Measurements from ENCODE around the gene YTHDF2. TPM values are rescaled to one million over a fixed set of nuclear protein-coding genes. Genes with fewer than 3 reads are reported as not detected.

The YTHDF2 gene
- polyA plus RNA-seq, 1 experiment = 85.1 TPM

DNA sequence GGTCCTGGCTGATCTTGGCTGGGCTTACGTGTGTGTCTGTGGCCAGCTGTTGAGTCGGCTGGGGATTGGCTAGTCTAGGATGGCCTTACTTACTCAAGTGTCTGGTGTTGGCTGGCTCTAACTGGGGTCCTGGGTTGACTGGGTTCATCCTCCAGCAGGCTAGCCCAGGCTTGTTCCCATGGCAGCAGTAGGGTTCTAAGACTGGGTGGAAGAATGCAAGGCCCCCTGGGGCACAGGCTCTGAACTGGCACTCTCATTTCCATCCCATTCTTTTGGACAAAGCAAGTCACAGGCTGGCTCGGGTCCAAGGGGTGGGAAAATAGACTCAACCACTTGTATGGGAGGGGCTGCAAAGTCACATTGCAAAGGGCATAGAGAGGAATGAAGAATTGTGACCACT, 67.3 kb downstream of the YTHDF2 start:
- no peak overlapping the region for H3K27ac ChIP-seq (ENCODE audit: low read depth, low read length)
- no peak overlapping the region for H3K4me3 ChIP-seq (ENCODE audit: low read depth, low read length)
- no peaks in the 10 kb centered on the region for H3K9me3 ChIP-seq (ENCODE audit: control insufficient read depth, insufficient read depth, low read length)
- POLR2A ChIA-PET = no interaction called here
- TF ChIP-seq, protein P1, sequence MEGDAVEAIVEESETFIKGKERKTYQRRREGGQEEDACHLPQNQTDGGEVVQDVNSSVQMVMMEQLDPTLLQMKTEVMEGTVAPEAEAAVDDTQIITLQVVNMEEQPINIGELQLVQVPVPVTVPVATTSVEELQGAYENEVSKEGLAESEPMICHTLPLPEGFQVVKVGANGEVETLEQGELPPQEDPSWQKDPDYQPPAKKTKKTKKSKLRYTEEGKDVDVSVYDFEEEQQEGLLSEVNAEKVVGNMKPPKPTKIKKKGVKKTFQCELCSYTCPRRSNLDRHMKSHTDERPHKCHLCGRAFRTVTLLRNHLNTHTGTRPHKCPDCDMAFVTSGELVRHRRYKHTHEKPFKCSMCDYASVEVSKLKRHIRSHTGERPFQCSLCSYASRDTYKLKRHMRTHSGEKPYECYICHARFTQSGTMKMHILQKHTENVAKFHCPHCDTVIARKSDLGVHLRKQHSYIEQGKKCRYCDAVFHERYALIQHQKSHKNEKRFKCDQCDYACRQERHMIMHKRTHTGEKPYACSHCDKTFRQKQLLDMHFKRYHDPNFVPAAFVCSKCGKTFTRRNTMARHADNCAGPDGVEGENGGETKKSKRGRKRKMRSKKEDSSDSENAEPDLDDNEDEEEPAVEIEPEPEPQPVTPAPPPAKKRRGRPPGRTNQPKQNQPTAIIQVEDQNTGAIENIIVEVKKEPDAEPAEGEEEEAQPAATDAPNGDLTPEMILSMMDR (IDR thresholded peaks at IDR 0.05; ENCODE audit: low read depth, low read length) = no peak
- DNase-seq (ENCODE audit: low read depth, low spot score) = no peak
- H3K27me3 ChIP-seq (ENCODE audit: control insufficient read depth, insufficient read depth, low read length) = peaks cover 12% of the 10 kb centered on the region
- CTCF ChIA-PET = interaction anchor here (1.1 kb wide), 1 partner anchor 19 kb away, joined by 4 read pairs; no protein-coding TSS in a partner anchor

DNA sequence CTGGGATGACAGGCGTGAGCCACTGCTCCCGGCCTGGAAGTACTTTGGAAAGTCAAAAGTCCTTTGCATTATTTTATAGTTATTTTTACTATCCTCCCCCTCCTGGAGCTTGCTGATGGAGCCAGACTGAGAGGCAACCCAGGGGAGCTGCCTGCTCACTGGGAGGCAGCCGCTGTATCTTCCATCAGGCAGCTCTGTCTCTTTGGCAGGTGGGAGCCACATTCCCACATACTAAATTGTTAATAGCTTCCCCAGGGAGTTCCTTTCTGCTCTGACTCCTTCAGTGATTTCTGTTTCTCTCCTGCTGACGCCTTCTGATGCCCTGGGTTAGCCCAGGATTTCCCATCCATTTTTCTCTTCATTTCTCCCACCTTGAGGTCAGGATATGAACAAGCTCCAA, 70.3 kb downstream of the YTHDF2 start:
- Histone ChIP-seq H3K9me3 (ENCODE audit: control insufficient read depth, insufficient read depth, low read length) (no peaks in the 10 kb centered on the region), H3K27ac (ENCODE audit: low read depth, low read length) (no peak overlapping the region), H3K27me3 (ENCODE audit: control insufficient read depth, insufficient read depth, low read length) (peaks cover 26% of the 10 kb centered on the region), H3K4me3 (ENCODE audit: low read depth, low read length) (no peak overlapping the region)
- no peak for DNase-seq (ENCODE audit: low read depth, low spot score)
- TF ChIP-seq, protein P1 (IDR thresholded peaks at IDR 0.05; ENCODE audit: low read depth, low read length) = no peak
- CTCF ChIA-PET = interaction anchor here (0.6 kb wide), 1 partner anchor 318 kb away, joined by 3 read pairs; no protein-coding TSS in a partner anchor
- POLR2A ChIA-PET = no interaction called here

DNA sequence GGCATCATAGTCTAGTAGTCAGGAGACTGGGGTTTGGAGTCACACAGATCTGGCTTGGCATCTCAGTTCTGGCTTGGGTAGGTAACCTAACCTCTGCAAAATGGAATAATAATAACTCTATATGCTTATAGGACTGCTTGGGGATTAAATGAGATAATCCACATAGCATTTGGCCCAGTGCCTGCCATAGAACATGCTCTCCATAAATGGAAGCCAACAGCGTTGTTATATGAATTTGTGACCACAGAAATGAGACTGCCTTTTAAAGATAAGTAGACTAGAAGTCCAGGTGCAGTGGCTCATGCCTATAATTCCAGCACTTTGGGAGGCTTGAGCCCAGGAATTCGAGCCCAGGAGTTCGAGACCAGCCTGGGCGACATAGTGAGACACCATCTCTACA, 71.2 kb downstream of the YTHDF2 start:
- TF ChIP-seq, protein P1 (IDR thresholded peaks at IDR 0.05; ENCODE audit: low read depth, low read length) = no peak
- no peak overlapping the region for H3K4me3 ChIP-seq (ENCODE audit: low read depth, low read length)
- H3K27ac ChIP-seq (ENCODE audit: low read depth, low read length) = no peak overlapping the region
- POLR2A ChIA-PET = no interaction called here
- CTCF ChIA-PET = no interaction called here
- H3K9me3 ChIP-seq (ENCODE audit: control insufficient read depth, insufficient read depth, low read length) = no peaks in the 10 kb centered on the region
- no peak for DNase-seq (ENCODE audit: low read depth, low spot score)
- H3K27me3 ChIP-seq (ENCODE audit: control insufficient read depth, insufficient read depth, low read length) = peaks cover 33% of the 10 kb centered on the region

DNA sequence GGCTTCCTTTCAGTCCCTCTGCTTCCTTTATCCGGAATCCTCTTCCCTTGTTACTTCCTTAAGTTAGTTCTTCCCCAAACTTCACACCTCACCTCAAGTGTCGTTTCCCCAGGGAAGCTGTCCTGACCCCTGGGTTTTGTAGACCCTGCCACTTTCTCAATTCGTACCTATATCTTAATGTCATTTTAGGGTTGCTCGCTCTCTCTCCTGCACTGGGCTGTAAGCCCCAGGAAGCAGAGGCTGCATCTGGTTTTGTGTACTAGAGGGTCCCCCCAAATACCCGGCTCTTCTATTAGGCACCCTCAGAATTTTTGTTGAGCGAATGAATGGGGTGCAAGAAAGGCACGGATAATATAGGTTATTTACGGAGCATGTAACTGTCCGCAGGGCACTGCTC, 74.6 kb downstream of the YTHDF2 start:
- ChIA-PET CTCF (no interaction called here), POLR2A (no interaction called here)
- no peak overlapping the region for H3K4me3 ChIP-seq (ENCODE audit: low read depth, low read length)
- H3K9me3 ChIP-seq (ENCODE audit: control insufficient read depth, insufficient read depth, low read length) = no peaks in the 10 kb centered on the region
- peaks cover 54% of the 10 kb centered on the region for H3K27me3 ChIP-seq (ENCODE audit: control insufficient read depth, insufficient read depth, low read length)
- TF ChIP-seq, protein P1 (IDR thresholded peaks at IDR 0.05; ENCODE audit: low read depth, low read length) = no peak
- no peak for DNase-seq (ENCODE audit: low read depth, low spot score)
- no peak overlapping the region for H3K27ac ChIP-seq (ENCODE audit: low read depth, low read length)

- TF ChIP-seq, protein P1 (IDR thresholded peaks at IDR 0.05; ENCODE audit: low read depth, low read length) = no peak
Measured at GRCh38 chr1:28811766-28812668, 75.3 kb downstream of the YTHDF2 start, which contains the start of gene OPRD1. Gene OPRD1, plus strand, starts transcription at chr1:28812170. Its CDS starts 214 bp downstream, at chr1:28812384.

More at GRCh38 chr1:28811766-28812668, 75.3 kb downstream of the YTHDF2 start, which contains the start of gene OPRD1:
- ChIA-PET POLR2A (no interaction called here), CTCF (no interaction called here)
- Histone ChIP-seq H3K9me3 (ENCODE audit: control insufficient read depth, insufficient read depth, low read length) (no peaks in the 10 kb centered on the region), H3K4me3 (ENCODE audit: low read depth, low read length) (no peak within 1 kb of the TSS), H3K27ac (ENCODE audit: low read depth, low read length) (no peak within 1 kb of the TSS), H3K27me3 (ENCODE audit: control insufficient read depth, insufficient read depth, low read length) (peaks cover 59% of the 10 kb centered on the region)
- DNase-seq (ENCODE audit: low read depth, low spot score) = no peak

Data from AG04450 (cell line).